GM12865 (cell line): ENCODE results near the gene SYNDIG1L.
A peak's percentile ranks its signal among the peaks of the same experiment; 100 is the strongest.

Experiments used
- DNase-seq: peaks from one replicate; pipeline ENCODE4 v3.0.0; 2010; ENCODE audit warnings: low read depth
- H3K4me3 ChIP-seq: 2 replicates; pipeline ENCODE4 v1.5.1; 2011; ENCODE audit warnings: mild to moderate bottlenecking, low read depth, low read length, control low read depth
- TF ChIP-seq, protein P1 (sequence below): IDR thresholded peaks from 2 replicates; pipeline ENCODE4 v1.5.1; 2011; ENCODE audit warnings: low read length, control low read depth, low read depth, inconsistent platforms; ENCODE audit not compliant: insufficient read depth; ENCODE audit errors: missing control alignments

The SYNDIG1L gene

DNA sequence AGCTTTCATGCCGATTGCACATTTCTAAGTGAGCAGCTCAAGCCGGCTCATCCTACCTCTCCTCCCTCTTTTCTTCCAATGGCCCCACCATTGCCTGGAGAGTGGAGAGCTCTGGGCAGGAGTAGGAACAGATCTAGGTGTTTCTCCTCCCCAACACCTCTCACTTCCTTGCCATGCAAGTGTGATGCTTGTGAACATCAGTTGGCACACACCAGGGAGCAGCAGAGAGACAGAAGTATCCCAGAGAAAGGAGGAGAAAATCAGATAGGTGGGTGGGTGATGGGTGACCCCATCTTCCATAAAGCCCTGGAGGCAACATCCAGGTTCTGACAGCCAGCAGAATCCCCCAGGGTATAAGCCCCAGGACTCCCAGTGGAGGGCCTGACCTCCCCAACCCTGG lies 39.3 kb upstream of the SYNDIG1L start:
- TF ChIP-seq, protein P1, sequence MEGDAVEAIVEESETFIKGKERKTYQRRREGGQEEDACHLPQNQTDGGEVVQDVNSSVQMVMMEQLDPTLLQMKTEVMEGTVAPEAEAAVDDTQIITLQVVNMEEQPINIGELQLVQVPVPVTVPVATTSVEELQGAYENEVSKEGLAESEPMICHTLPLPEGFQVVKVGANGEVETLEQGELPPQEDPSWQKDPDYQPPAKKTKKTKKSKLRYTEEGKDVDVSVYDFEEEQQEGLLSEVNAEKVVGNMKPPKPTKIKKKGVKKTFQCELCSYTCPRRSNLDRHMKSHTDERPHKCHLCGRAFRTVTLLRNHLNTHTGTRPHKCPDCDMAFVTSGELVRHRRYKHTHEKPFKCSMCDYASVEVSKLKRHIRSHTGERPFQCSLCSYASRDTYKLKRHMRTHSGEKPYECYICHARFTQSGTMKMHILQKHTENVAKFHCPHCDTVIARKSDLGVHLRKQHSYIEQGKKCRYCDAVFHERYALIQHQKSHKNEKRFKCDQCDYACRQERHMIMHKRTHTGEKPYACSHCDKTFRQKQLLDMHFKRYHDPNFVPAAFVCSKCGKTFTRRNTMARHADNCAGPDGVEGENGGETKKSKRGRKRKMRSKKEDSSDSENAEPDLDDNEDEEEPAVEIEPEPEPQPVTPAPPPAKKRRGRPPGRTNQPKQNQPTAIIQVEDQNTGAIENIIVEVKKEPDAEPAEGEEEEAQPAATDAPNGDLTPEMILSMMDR, result no peak
- DNase-seq, result no peak
- no peak overlapping the region for H3K4me3 ChIP-seq

DNA sequence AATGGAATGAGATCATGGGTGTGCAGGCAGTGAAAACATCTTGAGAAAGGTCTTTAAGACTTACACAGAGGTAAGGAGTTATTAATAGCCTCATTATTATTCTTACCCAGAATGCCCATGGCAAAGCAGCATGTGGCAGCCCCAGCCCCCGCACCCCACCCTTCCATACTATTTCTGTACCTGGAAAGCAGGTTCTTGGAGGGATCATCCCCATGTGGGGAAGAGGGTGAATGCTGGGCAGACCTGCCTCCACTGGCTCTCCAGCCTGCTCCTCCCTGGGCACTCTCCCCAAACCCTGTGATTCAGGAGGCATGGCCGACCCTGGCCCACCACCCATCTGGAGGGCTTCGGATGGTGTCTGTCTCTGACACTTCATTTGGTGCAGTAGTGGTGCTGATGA lies 38.8 kb upstream of the SYNDIG1L start:
- H3K4me3 ChIP-seq, result no peak overlapping the region
- TF ChIP-seq, protein P1, result no peak
- DNase-seq, result no peak

DNA sequence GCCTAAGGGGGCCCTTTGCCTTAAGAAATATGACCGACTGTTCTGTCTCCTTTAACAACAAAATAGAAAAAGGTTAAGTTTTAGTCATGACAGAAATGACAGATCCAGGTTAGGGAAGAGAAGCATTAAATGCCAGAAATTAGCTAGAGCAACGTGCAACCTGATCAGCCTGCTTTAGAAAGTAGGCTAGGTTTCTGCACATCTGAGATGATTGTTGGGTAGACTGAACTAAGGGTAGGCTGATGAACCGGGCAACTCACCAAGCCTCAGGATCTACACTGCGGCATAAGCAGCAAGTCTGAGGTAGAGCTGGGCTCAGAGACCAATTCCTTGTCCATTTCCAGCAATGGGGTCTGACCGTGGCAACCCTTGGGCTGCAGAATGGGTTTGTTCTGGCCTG lies 37.7 kb upstream of the SYNDIG1L start:
- no peak for DNase-seq
- TF ChIP-seq, protein P1, result no peak
- H3K4me3 ChIP-seq, result no peak overlapping the region

DNA sequence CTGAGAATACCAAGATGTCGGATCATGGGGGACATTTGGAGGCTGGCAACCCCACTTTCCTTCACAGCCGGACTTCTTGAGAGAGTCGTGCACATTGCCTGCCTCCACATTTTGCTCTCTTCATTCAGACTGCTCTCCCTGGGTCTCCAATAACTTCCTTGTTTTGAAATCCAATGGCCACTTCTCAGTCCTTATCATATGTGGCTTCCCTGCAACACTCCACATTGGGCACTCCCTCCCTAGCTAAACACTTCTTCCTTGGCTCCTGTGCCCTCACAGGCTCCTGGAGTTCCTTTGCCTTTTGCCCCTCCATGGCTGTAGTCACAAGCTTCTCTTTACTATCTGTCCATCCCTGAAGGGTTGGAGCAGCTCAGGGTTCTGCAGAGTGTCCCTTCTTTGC lies 37.0 kb upstream of the SYNDIG1L start:
- TF ChIP-seq, protein P1, result no peak
- H3K4me3 ChIP-seq, result no peak overlapping the region
- no peak for DNase-seq

DNA sequence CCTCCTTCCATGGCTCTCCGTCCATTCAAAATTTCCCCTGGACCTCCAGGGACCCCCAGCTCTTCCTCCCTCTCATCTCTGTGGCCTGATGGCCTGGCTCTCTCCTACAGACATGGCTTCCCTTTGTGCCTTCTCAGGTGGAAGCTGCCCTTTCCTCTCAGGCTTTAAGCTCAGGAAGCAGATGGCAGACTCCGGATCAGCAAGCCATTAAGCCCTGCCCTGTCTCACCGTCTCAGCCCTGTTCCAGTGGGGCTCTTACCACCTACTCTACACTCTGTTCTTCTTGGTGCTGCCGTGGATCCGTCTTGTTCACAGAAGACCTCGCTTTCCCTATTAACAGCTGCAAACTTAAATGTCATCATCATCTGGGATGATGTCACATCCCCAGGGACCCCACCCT lies 34.0 kb upstream of the SYNDIG1L start:
- no peak for DNase-seq
- TF ChIP-seq, protein P1, result no peak
- H3K4me3 ChIP-seq, result no peak overlapping the region

DNA sequence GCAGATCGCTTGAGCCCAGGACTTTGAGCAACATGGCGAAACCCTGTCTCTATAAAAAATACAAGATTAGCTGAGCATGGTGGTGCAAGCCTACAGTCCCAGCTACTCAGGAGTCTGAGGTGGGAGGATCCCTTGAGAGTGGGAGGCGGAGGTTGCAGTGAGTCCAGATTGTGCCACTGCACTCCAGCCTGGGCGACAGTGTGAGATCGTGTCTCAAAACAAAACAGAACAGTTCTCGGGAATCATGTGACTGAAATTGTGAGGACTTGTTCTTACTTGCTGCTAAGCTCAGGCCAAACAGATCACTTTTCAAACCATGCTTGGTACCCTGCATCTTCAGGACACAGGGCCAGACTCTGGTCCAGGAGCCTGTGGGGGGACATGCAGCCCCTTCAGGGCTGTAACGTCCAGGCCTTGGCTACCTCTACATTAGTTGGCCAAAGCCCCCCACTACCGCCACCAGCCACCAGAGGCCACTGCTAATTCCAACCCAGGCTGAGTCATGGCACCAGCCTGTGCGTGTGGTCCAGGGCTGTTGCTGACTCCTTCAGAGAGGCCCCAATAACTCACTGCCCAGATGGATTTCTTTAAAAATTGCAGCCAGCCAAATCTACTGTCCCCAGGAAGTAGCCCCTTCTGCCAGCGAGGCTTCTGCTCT lies 33.4 kb upstream of the SYNDIG1L start:
- no peak overlapping the region for H3K4me3 ChIP-seq
- TF ChIP-seq, protein P1, result peak; percentile 74
- peak; percentile 42 for DNase-seq

DNA sequence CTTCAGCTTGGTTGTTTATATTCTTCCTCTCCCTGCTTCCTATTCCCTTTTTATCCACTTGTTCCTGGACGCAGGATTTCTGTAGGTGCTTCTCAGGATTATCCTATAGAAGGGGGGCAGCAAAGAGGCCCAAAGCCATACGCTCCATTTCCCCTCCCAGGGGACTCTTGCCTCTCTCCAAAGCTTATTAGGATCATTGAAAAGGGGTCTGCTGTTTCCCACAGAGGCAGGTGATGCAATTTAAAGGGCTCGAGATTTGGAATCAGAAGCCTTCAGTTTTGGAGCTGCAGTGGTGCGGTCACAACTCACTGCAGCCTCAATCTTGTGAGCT lies 31.5 kb upstream of the SYNDIG1L start:
- DNase-seq, result no peak
- no peak overlapping the region for H3K4me3 ChIP-seq
- TF ChIP-seq, protein P1, result no peak
